Trophoblast cell (in vitro differentiated cells and primary cell): ENCODE measurements around the gene CLCF1.

ENCODE experiments used
- DNase-seq, 2 donors: peaks; one replicate each; pipeline ENCODE4 v3.0.0-alpha.2; 2016
- H2AFZ ChIP-seq: 2 replicates; pipeline ENCODE4 v1.6.1; 2013; ENCODE audit warnings: low read length, moderate library complexity, mild to moderate bottlenecking; ENCODE audit not compliant: insufficient read depth, poor library complexity
- H2AK5ac ChIP-seq: 2 replicates; pipeline ENCODE4 v1.6.1; 2013; ENCODE audit warnings: mild to moderate bottlenecking, low read length
- H2BK120ac ChIP-seq: 2 replicates; pipeline ENCODE4 v1.6.1; 2013; ENCODE audit warnings: low read length, mild to moderate bottlenecking, moderate library complexity; ENCODE audit not compliant: insufficient read depth, poor library complexity
- H2BK12ac ChIP-seq: 2 replicates; pipeline ENCODE4 v1.6.1; 2013; ENCODE audit warnings: mild to moderate bottlenecking, low read length, moderate library complexity
- H2BK5ac ChIP-seq: 2 replicates; pipeline ENCODE4 v1.6.1; 2013; ENCODE audit warnings: low read length, low read depth, moderate library complexity, mild to moderate bottlenecking; ENCODE audit not compliant: poor library complexity
- H3K14ac ChIP-seq: 2 replicates; pipeline ENCODE4 v1.6.1; 2013; ENCODE audit warnings: mild to moderate bottlenecking, low read length
- H3K18ac ChIP-seq: 2 replicates; pipeline ENCODE4 v1.6.1; 2013; ENCODE audit warnings: mild to moderate bottlenecking, low read length
- H3K23ac ChIP-seq: 2 replicates; pipeline ENCODE4 v1.6.1; 2013; ENCODE audit warnings: low read length
- H3K27ac ChIP-seq: 2 replicates; pipeline ENCODE4 v1.5.1; 2013; ENCODE audit warnings: low read depth, mild to moderate bottlenecking, inconsistent platforms, low read length, moderate library complexity
- H3K27me3 ChIP-seq: 2 replicates; pipeline ENCODE4 v1.6.1; 2013; ENCODE audit warnings: inconsistent platforms, mild to moderate bottlenecking, low read length, moderate library complexity; ENCODE audit not compliant: insufficient read depth
- H3K36me3 ChIP-seq, 2 experiments: 1 replicate in 1 of 2; 2 replicates in 1 of 2; pipeline ENCODE4 v1.6.1; 2013; ENCODE audit warnings: low read length in 2 of 2, mild to moderate bottlenecking in 2 of 2, moderate library complexity in 1 of 2; ENCODE audit not compliant: insufficient read depth in 2 of 2, control insufficient read depth in 1 of 2
- H3K4ac ChIP-seq: 2 replicates; pipeline ENCODE4 v1.6.1; 2013; ENCODE audit warnings: low read depth, mild to moderate bottlenecking, low read length, moderate library complexity
- H3K4me1 ChIP-seq, 2 experiments: 1 replicate in 1 of 2; 2 replicates in 1 of 2; pipeline ENCODE4 v1.6.1; 2013; ENCODE audit warnings: low read length in 2 of 2, mild to moderate bottlenecking in 2 of 2, moderate library complexity in 1 of 2; ENCODE audit not compliant: insufficient read depth in 2 of 2, control insufficient read depth in 1 of 2
- H3K4me2 ChIP-seq: 2 replicates; pipeline ENCODE4 v1.6.1; 2013; ENCODE audit warnings: inconsistent platforms, mild to moderate bottlenecking, low read length, moderate library complexity
- H3K4me3 ChIP-seq: 2 replicates; pipeline ENCODE4 v1.5.1; 2013; ENCODE audit warnings: mild to moderate bottlenecking, low read depth, low read length, inconsistent platforms
- H3K79me1 ChIP-seq: one replicate; pipeline ENCODE4 v1.6.1; 2013; ENCODE audit warnings: low read length
- H3K79me2 ChIP-seq: 2 replicates; pipeline ENCODE4 v1.6.1; 2013; ENCODE audit warnings: low read length, mild to moderate bottlenecking; ENCODE audit not compliant: control insufficient read depth, insufficient read depth, poor library complexity
- H3K9ac ChIP-seq: 2 replicates; pipeline ENCODE4 v1.6.1; 2013; ENCODE audit warnings: mild to moderate bottlenecking, low read length
- H3K9me3 ChIP-seq: 2 replicates; pipeline ENCODE4 v1.6.1; 2013; ENCODE audit warnings: low read depth, mild to moderate bottlenecking, control low read depth, inconsistent platforms, low read length; ENCODE audit not compliant: insufficient read depth
- H4K12ac ChIP-seq: 2 replicates; pipeline ENCODE4 v1.6.1; 2013; ENCODE audit warnings: low read depth, mild to moderate bottlenecking, low read length, moderate library complexity
- H4K8ac ChIP-seq: 2 replicates; pipeline ENCODE4 v1.6.1; 2013; ENCODE audit warnings: low read depth, mild to moderate bottlenecking, low read length, moderate library complexity
- H4K91ac ChIP-seq: one replicate; pipeline ENCODE4 v1.6.1; 2013; ENCODE audit warnings: low read depth, mild to moderate bottlenecking, low read length, moderate library complexity
- WGBS: extraction: QIAGEN DNeasy Blood & Tissue Kit; methylation state at CpG from one replicate; pipeline ENCODE4 v1.1.7; 2013; ENCODE audit warnings: missing lambda C conversion rate; ENCODE audit not compliant: insufficient read length, insufficient coverage; ENCODE audit errors: extremely low coverage; 5-methylcytosine and 5-hydroxymethylcytosine counted together

Gene CLCF1

DNA sequence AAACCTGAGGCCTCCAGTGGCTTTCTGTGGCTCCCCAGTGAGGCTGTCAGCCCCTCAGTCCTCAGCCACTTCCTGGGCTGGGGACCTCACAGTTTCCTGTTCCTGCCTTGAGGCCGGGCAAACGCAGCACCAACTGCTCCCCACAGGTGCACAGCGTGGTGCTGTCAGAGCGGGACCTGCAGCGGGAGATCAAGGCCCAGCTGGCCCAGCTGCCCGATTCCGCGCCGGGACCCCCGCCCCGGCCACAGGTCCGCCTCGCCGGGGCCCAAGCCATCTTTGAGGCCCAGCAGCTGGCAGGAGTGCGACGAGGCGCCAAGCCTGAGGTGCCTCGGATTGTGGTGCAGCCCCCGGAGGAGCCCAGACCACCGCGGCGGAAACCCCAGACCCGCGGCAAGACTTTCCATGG lies 35.9 kb upstream of the CLCF1 start:
- Histone ChIP-seq H3K4me2 (no peak overlapping the region), H3K23ac (no peak overlapping the region), H4K91ac (no peak overlapping the region), H2AK5ac (no peak overlapping the region), H3K79me2 (no peaks in the 10 kb centered on the region), H3K4me3 (no peak overlapping the region), H3K4me1 (peaks cover 0 to 2% of the 10 kb centered on the region in 2 experiments), H3K79me1 (no peaks in the 10 kb centered on the region), H4K8ac (no peak overlapping the region), H3K9ac (no peak overlapping the region), H3K36me3 (no peaks in the 10 kb centered on the region), H3K27me3 (no peaks in the 10 kb centered on the region), H2AFZ (no peak overlapping the region), H3K4ac (no peak overlapping the region), H2BK12ac (no peak overlapping the region), H3K27ac (no peak overlapping the region), H2BK5ac (no peak overlapping the region), H3K14ac (no peak overlapping the region), H3K9me3 (no peaks in the 10 kb centered on the region), H4K12ac (no peak overlapping the region), H2BK120ac (no peak overlapping the region), H3K18ac (no peak overlapping the region)
- no peak for DNase-seq
- WGBS, result no CpG with 5 or more reads among the region's 24 CpGs

DNA sequence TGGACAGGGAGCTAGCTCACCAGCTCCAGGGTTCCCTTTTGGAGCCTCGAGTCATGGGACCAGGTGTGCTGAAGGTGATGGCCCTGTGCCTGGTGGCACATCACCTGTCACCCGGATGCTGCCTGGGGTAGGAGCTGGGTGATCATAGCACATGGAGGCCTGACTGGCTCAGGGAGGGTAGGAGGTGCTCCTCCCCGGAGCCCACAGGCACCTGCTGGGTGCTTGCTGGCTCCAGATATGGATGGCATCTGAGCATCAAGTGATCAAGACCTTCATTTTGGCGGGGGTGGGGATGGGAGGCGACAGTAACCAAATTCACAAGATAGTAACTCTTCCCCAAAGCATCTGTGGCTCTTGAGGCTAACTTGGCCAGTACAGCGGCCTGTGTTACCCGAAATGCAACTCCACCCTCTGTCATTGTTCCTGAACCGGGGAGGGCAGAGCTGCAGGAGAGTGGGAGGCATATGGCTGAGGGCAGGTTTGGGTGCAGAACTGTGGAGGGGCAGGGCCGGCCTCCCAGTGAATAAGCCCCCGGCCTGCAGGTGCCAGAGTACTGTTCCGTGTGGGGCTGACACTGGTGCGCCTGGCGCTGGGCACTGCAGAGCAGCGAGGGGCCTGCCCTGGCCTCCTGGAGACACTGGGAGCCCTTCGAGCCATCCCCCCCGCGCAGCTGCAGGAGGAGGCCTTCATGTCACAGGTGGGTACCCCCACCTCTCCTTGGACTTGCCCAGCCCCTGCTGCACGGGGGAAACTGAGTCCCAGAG lies 35.2 kb upstream of the CLCF1 start:
- Histone ChIP-seq H3K4me1 (peaks cover 0 to 3% of the 10 kb centered on the region in 2 experiments), H3K9me3 (no peaks in the 10 kb centered on the region), H4K12ac (no peak overlapping the region), H4K8ac (no peak overlapping the region), H3K4ac (no peak overlapping the region), H2BK120ac (no peak overlapping the region), H2AK5ac (no peak overlapping the region), H3K27me3 (no peaks in the 10 kb centered on the region), H3K14ac (no peak overlapping the region), H3K9ac (no peak overlapping the region), H3K79me1 (no peaks in the 10 kb centered on the region), H3K27ac (no peak overlapping the region), H2BK12ac (no peak overlapping the region), H2BK5ac (no peak overlapping the region), H3K79me2 (no peaks in the 10 kb centered on the region), H2AFZ (no peak overlapping the region), H3K4me2 (no peak overlapping the region), H4K91ac (no peak overlapping the region), H3K4me3 (no peak overlapping the region), H3K23ac (no peak overlapping the region), H3K18ac (no peak overlapping the region), H3K36me3 (no peaks in the 10 kb centered on the region)
- DNase-seq, result no peak
- no CpG with 5 or more reads among the region's 18 CpGs for WGBS

DNA sequence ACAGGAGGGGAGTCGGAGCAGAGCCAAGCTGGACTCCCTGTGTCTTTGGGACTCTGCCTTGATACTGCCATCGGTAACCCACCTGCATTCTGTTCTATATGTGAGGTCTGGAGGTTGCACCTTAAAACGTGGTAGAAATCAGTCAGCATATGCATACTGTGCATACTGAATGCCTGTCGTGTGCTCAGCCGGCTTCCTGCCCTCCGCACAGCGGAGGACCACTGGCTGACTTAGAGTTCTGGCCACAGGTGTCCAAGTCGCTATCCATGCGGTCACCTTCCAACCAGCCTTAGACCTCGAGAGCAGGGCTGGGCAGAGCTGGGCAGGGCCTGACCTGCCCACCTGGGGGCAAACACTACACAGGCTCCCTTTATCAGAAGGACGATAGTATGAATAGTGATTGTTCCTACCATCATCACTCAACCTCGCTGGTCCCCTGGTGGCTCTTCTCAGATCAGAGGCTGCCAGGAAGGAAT lies 34.3 kb upstream of the CLCF1 start:
- Histone ChIP-seq H3K9me3 (no peaks in the 10 kb centered on the region), H3K27me3 (no peaks in the 10 kb centered on the region), H2AK5ac (no peak overlapping the region), H3K36me3 (no peaks in the 10 kb centered on the region), H3K79me2 (no peaks in the 10 kb centered on the region), H2BK5ac (no peak overlapping the region), H3K18ac (no peak overlapping the region), H3K79me1 (no peaks in the 10 kb centered on the region), H4K91ac (no peak overlapping the region), H3K4ac (no peak overlapping the region), H3K27ac (no peak overlapping the region), H3K14ac (no peak overlapping the region), H3K4me3 (no peak overlapping the region), H2BK12ac (no peak overlapping the region), H3K4me2 (no peak overlapping the region), H4K8ac (no peak overlapping the region), H3K23ac (no peak overlapping the region), H2AFZ (no peak overlapping the region), H2BK120ac (no peak overlapping the region), H4K12ac (no peak overlapping the region), H3K9ac (no peak overlapping the region), H3K4me1 (peaks cover 0 to 3% of the 10 kb centered on the region in 2 experiments)
- no CpG with 5 or more reads among the region's 12 CpGs for WGBS
- DNase-seq, result no peak

DNA sequence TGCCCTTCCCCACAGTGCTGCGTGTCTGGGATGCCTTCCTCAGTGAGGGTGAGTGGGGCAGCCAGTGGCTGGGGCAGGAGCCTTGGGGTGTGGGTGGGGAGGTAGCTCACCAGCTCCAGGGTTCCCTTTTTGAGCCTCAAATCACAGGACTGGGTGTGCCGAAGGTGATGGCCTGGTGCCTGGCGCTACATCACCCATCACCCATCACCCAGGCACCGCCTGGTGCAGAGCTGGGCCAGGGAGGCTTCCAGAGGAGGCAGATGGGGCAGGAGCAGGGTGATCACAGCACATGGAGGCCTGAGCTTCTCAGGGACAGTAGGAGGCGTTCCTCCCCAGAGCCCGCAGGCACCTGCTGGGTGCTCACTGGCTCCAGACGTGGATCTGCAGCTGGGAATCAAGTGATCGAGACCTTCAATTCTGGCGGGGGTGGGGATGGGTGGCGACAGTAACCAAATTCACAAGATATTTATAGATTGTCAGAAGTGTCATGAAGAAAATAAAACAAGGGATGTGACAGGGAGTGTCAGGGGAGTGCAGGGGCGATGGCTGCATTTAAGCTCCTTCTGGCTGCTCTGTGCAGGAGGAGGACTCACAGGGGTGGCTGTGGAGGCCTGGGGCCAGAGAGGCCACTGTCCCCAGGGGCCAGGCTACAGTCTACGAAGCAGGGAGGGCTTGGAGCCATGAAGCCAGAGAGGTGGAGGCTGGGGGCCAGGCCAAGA lies 33.7 kb upstream of the CLCF1 start:
- Histone ChIP-seq H3K14ac (no peak overlapping the region), H3K36me3 (no peaks in the 10 kb centered on the region), H2BK120ac (no peak overlapping the region), H3K4ac (no peak overlapping the region), H2BK12ac (no peak overlapping the region), H4K91ac (no peak overlapping the region), H4K8ac (no peak overlapping the region), H3K27ac (no peak overlapping the region), H2AK5ac (no peak overlapping the region), H2AFZ (no peak overlapping the region), H3K4me3 (no peak overlapping the region), H3K23ac (no peak overlapping the region), H3K79me2 (peaks cover under 1% of the 10 kb centered on the region), H3K79me1 (peaks cover under 1% of the 10 kb centered on the region), H3K9me3 (no peaks in the 10 kb centered on the region), H4K12ac (no peak overlapping the region), H3K4me1 (peaks cover under 1 to 4% of the 10 kb centered on the region in 2 experiments), H2BK5ac (no peak overlapping the region), H3K9ac (no peak overlapping the region), H3K18ac (no peak overlapping the region), H3K27me3 (no peaks in the 10 kb centered on the region), H3K4me2 (no peak overlapping the region)
- WGBS, result no CpG with 5 or more reads among the region's 12 CpGs
- peak in 1 of 2 donors; percentile 18 for DNase-seq
